Loucy (cell line): ENCODE data around the gene GLRA3.

Source experiments
- H2AFZ ChIP-seq: fragments of 200-600 bp; sonication (generic); 2 replicates; pipeline ENCODE4 v1.6.0; 2016; ENCODE audit warnings: antibody characterized with exemption, mild to moderate bottlenecking, low read length, moderate library complexity
- H3F3A ChIP-seq: fragments of 200-600 bp; 2 replicates; pipeline ENCODE4 v1.6.0; 2016; ENCODE audit warnings: antibody characterized with exemption, low read depth, mild to moderate bottlenecking
- H3K27me3 ChIP-seq: fragments of 200-600 bp; sonication (generic); 2 replicates; pipeline ENCODE4 v1.6.1; 2014; ENCODE audit warnings: low read length, mild to moderate bottlenecking; ENCODE audit not compliant: insufficient read depth, poor library complexity, severe bottlenecking
- H3K36me3 ChIP-seq: fragments of 200-600 bp; sonication (generic); 2 replicates; pipeline ENCODE4 v1.6.1; 2016; ENCODE audit warnings: low read length; ENCODE audit not compliant: insufficient read depth
- H3K4me1 ChIP-seq: fragments of 200-600 bp; sonication (generic); 2 replicates; pipeline ENCODE4 v1.5.1; 2014; ENCODE audit warnings: low read length, mild to moderate bottlenecking; ENCODE audit not compliant: insufficient read depth, poor library complexity, severe bottlenecking
- H3K4me2 ChIP-seq: fragments of 200-600 bp; sonication (generic); 2 replicates; pipeline ENCODE4 v1.6.0; 2014; ENCODE audit warnings: antibody characterized with exemption, low read length, low read depth, mild to moderate bottlenecking; ENCODE audit not compliant: poor library complexity, severe bottlenecking
- H3K4me3 ChIP-seq: fragments of 200-600 bp; sonication (generic); 2 replicates; pipeline ENCODE4 v1.5.1; 2014; ENCODE audit warnings: low read length, mild to moderate bottlenecking, mixed read lengths; ENCODE audit not compliant: poor library complexity, severe bottlenecking
- H3K79me2 ChIP-seq: fragments of 200-600 bp; sonication (generic); 2 replicates; pipeline ENCODE4 v1.6.1; 2014; ENCODE audit warnings: low read length; ENCODE audit not compliant: insufficient read depth
- H3K9ac ChIP-seq: fragments of 200-600 bp; sonication (generic); 2 replicates; pipeline ENCODE4 v1.6.0; 2014; ENCODE audit warnings: mild to moderate bottlenecking, low read depth, low read length, moderate library complexity; ENCODE audit not compliant: poor library complexity, severe bottlenecking
- H3K9me2 ChIP-seq: fragments of 200-600 bp; sonication (generic); replicated peaks from 2 replicates; pipeline ENCODE4 v1.6.1; 2016; ENCODE audit warnings: low read depth, low read length, mixed read lengths
- H3K9me3 ChIP-seq: fragments of 200-600 bp; sonication (generic); 2 replicates; pipeline ENCODE4 v1.6.1; 2014; ENCODE audit warnings: mild to moderate bottlenecking, antibody characterized with exemption, low read length, low read depth; ENCODE audit not compliant: insufficient read depth
- H4K20me1 ChIP-seq: fragments of 200-600 bp; sonication (generic); 2 replicates; pipeline ENCODE4 v1.6.0; 2014; ENCODE audit warnings: antibody characterized with exemption, low read length, mild to moderate bottlenecking; ENCODE audit not compliant: insufficient read depth, poor library complexity, severe bottlenecking
- EZH2phosphoT487 ChIP-seq: fragments of 200-600 bp; IDR thresholded peaks from 2 replicates; pipeline ENCODE4 v1.6.1; 2018; ENCODE audit warnings: antibody characterized with exemption, mild to moderate bottlenecking, moderate library complexity, borderline replicate concordance
- TF ChIP-seq, protein P1 (sequence below): fragments of 200-600 bp; sonication (generic); conservative IDR thresholded peaks from 2 replicates; pipeline ENCODE4 v1.5.1; 2014; ENCODE audit warnings: mild to moderate bottlenecking, antibody characterized with exemption, low read length

The GLRA3 gene

DNA sequence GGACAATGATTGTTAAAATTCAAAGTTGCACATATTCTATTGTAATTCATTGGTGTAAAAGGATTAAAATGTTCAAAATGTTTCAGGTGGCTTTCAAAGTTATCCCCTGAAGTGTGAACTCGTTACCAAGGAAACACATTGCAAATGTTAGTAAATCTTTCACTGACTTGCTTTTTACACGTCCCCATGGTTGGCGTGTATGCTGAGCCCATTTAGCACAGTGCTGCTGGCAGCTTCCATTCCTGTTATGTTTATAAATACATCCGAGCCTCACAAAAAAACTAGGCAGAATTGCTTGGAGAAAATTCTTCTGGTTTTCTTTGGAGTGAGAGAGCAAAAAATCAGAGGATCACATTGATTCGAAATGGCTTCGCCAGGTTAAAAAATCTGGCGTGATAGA, 200.9 kb downstream of the GLRA3 start:
- Histone ChIP-seq H3K79me2 (no peaks in the 10 kb centered on the region), H3K9ac (no peak overlapping the region), H3K9me2 (no peaks in the 10 kb centered on the region), H3F3A (no peaks in the 10 kb centered on the region), H3K36me3 (no peaks in the 10 kb centered on the region), H3K4me2 (no peak overlapping the region), H2AFZ (no peak overlapping the region), H3K4me3 (no peak overlapping the region), H4K20me1 (no peaks in the 10 kb centered on the region), H3K27me3 (no peaks in the 10 kb centered on the region), H3K4me1 (peaks cover 9% of the 10 kb centered on the region), H3K9me3 (no peaks in the 10 kb centered on the region)
- TF ChIP-seq, protein P1, sequence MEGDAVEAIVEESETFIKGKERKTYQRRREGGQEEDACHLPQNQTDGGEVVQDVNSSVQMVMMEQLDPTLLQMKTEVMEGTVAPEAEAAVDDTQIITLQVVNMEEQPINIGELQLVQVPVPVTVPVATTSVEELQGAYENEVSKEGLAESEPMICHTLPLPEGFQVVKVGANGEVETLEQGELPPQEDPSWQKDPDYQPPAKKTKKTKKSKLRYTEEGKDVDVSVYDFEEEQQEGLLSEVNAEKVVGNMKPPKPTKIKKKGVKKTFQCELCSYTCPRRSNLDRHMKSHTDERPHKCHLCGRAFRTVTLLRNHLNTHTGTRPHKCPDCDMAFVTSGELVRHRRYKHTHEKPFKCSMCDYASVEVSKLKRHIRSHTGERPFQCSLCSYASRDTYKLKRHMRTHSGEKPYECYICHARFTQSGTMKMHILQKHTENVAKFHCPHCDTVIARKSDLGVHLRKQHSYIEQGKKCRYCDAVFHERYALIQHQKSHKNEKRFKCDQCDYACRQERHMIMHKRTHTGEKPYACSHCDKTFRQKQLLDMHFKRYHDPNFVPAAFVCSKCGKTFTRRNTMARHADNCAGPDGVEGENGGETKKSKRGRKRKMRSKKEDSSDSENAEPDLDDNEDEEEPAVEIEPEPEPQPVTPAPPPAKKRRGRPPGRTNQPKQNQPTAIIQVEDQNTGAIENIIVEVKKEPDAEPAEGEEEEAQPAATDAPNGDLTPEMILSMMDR = no peak
- no peak for TF ChIP-seq EZH2phosphoT487

DNA sequence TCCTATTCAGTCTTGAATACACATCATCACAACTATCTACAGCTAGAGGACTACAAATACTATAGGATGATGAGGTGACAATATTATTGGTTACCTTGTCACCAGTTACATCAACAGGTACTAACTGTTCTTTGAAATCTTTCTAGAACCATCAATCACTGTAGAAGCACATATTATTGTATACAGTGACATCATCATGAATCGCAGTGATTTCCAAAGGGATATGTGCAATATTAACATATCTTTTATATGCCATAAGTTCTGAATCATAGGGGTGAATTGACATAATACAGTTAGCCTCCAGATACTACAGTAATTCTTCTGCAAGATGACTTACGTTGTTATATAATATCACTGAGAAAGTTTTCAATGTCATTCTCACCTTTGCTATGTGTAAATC, 201.6 kb downstream of the GLRA3 start:
- peaks cover 9% of the 10 kb centered on the region for H3K4me1 ChIP-seq
- no peaks in the 10 kb centered on the region for H3K9me3 ChIP-seq
- H3K9me2 ChIP-seq = no peaks in the 10 kb centered on the region
- H3K4me3 ChIP-seq = no peak overlapping the region
- H4K20me1 ChIP-seq = no peaks in the 10 kb centered on the region
- no peak overlapping the region for H3K4me2 ChIP-seq
- no peaks in the 10 kb centered on the region for H3F3A ChIP-seq
- H3K36me3 ChIP-seq = no peaks in the 10 kb centered on the region
- H3K79me2 ChIP-seq = no peaks in the 10 kb centered on the region
- H2AFZ ChIP-seq = no peak overlapping the region
- no peaks in the 10 kb centered on the region for H3K27me3 ChIP-seq
- TF ChIP-seq, protein P1 = no peak
- no peak for TF ChIP-seq EZH2phosphoT487
- no peak overlapping the region for H3K9ac ChIP-seq

DNA sequence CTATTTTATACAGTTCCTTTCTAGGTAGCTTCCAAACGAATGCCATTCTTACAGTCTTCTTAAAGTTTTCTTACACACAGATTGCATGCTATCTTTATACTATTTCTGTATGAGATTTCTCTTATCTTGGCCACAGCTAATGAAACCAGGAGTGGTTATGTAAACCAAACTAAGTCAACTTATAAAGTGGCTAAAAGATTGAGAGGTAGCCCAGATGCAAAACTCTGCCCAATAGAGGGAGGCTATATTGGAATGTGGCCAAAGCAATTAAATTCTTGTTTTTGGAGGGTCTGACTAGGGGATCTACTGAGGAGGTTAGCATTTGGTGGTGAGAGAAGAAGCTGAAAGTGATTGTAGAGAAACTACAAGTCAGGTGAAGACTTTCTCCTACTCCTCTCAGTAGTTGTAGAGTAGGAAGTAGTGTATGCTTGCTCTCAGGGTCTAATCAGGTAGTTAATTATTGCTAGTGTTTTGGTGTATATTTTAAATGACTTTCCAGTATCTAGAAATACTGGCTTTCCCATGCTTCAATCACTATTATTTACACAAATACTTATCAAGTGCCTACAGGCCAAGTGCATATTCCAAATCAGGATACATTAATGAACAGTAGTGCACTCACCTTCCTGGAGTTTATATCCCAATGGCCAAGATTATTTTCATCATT, 202.6 kb downstream of the GLRA3 start:
- H3K36me3 ChIP-seq = no peaks in the 10 kb centered on the region
- no peak overlapping the region for H3K4me3 ChIP-seq
- H3K4me2 ChIP-seq = no peak overlapping the region
- H3K9me3 ChIP-seq = no peaks in the 10 kb centered on the region
- TF ChIP-seq EZH2phosphoT487 = no peak
- TF ChIP-seq, protein P1 = no peak
- no peak overlapping the region for H3K9ac ChIP-seq
- H4K20me1 ChIP-seq = no peaks in the 10 kb centered on the region
- no peaks in the 10 kb centered on the region for H3K9me2 ChIP-seq
- no peaks in the 10 kb centered on the region for H3K79me2 ChIP-seq
- peaks cover 2% of the 10 kb centered on the region for H3K4me1 ChIP-seq
- H3F3A ChIP-seq = no peaks in the 10 kb centered on the region
- no peaks in the 10 kb centered on the region for H3K27me3 ChIP-seq
- H2AFZ ChIP-seq = 0 out of 2 replicates have a peak overlapping the region, but pooled peaks have one; percentile 40
